B cell (primary cell): ENCODE data around the gene TTC27. TPM values are rescaled to one million over a fixed set of nuclear protein-coding genes. Genes with fewer than 3 reads are reported as not detected.
"Not testable (repeated sequence)": the region's sequence is repeated elsewhere in the genome, so short reads cannot be mapped to it uniquely, and the experiment has no call there.

Source experiments
- ATAC-seq: fragments of 200-7000 bp; cut with Tn5 transposase; one replicate; pipeline ENCODE4 v1.10.0; 2021; ENCODE audit warnings: low read depth, mild to moderate bottlenecking, moderate number of reproducible peaks, moderate library complexity
- CTCF ChIA-PET: fragments of 350-600 bp; sonication (Branson Sonifier 250); formaldehyde crosslinking; loops from one replicate; lab custom pipeline; 2021; ENCODE audit warnings: antibody characterized with exemption, inconsistent platforms; lab: Charles Lee
- POLR2A ChIA-PET: fragments of 350-600 bp; sonication (Branson Sonifier 250); formaldehyde crosslinking; loops from one replicate; lab custom pipeline; 2021; ENCODE audit warnings: antibody characterized with exemption; lab: Charles Lee
- DNase-seq: peaks from one replicate; pipeline ENCODE4 v3.0.0; 2013
- H2AFZ ChIP-seq: 2 replicates; pipeline ENCODE4 v1.6.1; 2012; ENCODE audit warnings: mild to moderate bottlenecking, low read depth, low read length; ENCODE audit not compliant: insufficient read depth, poor library complexity, severe bottlenecking
- H3K27ac ChIP-seq, 2 donors: 1 replicate in 1 of 2; 2 replicates in 1 of 2; pipeline ENCODE4 v1.5.1; 2012 to 2013; ENCODE audit warnings: low read length in 2 of 2, mild to moderate bottlenecking in 2 of 2, moderate library complexity in 1 of 2
- H3K27me3 ChIP-seq, 4 experiments: fragments of 200-600 bp in 1 of 4; sonication (generic) in 1 of 4; replicated peaks in 1 of 4; 1 replicate in 2 of 4; 2 replicates in 2 of 4; pipeline versions ENCODE4 v1.6.1 to v1.7.0; 2013 to 2016; ENCODE audit warnings: low read length in 3 of 4, mild to moderate bottlenecking in 2 of 4, mixed read lengths in 1 of 4, moderate library complexity in 1 of 4; ENCODE audit not compliant: insufficient read depth in 4 of 4, control insufficient read depth in 3 of 4; ENCODE audit errors: control extremely low read depth in 1 of 4
- H3K36me3 ChIP-seq, 2 experiments: replicated peaks in 1 of 2; 1 replicate in 1 of 2; 2 replicates in 1 of 2; pipeline versions ENCODE4 v1.6.1 to v1.7.1; 2013; ENCODE audit warnings: low read length in 1 of 2; ENCODE audit not compliant: insufficient read depth in 2 of 2, control insufficient read depth in 1 of 2; ENCODE audit errors: control extremely low read depth in 1 of 2, extremely low read depth in 1 of 2
- H3K4me1 ChIP-seq, 2 donors: fragments of 200-600 bp in 1 of 2; sonication (generic) in 1 of 2; 1 replicate in 1 of 2; 2 replicates in 1 of 2; pipeline versions ENCODE4 v1.5.1 to v1.6.1; 2013 to 2017; ENCODE audit warnings: low read length in 2 of 2; ENCODE audit not compliant: control insufficient read depth in 2 of 2, insufficient read depth in 2 of 2
- H3K4me2 ChIP-seq: replicated peaks from 2 replicates; pipeline ENCODE3; 2012; ENCODE audit warnings: mild to moderate bottlenecking, low read depth, low read length; ENCODE audit not compliant: poor library complexity, severe bottlenecking
- H3K4me3 ChIP-seq, 5 experiments: fragments of 200-600 bp in 1 of 5; sonication (generic) in 1 of 5; 1 replicate in 3 of 5; 2 replicates in 2 of 5; pipeline versions ENCODE4 v1.5.1 to v1.7.0; 2011 to 2016; ENCODE audit warnings: low read length in 4 of 5, mild to moderate bottlenecking in 4 of 5, low read depth in 2 of 5, control low read depth in 1 of 5, moderate library complexity in 1 of 5; ENCODE audit not compliant: insufficient read depth in 1 of 5; ENCODE audit errors: control extremely low read depth in 1 of 5, extremely low read depth in 1 of 5
- H3K79me2 ChIP-seq: fragments of 200-600 bp; sonication (generic); one replicate; pipeline ENCODE4 v1.6.0; 2016; ENCODE audit warnings: low read length; ENCODE audit not compliant: control insufficient read depth, insufficient read depth
- H3K9ac ChIP-seq: fragments of 200-600 bp; sonication (generic); 2 replicates; pipeline ENCODE4 v1.6.1; 2017; ENCODE audit warnings: mild to moderate bottlenecking, low read length, moderate library complexity
- H3K9me3 ChIP-seq, 3 donors: one replicate each; pipeline versions ENCODE4 v1.6.1 to v1.7.1; 2013; ENCODE audit warnings: low read length in 2 of 3; ENCODE audit not compliant: control insufficient read depth in 2 of 3, insufficient read depth in 1 of 3; ENCODE audit errors: control extremely low read depth in 1 of 3
- H4K20me1 ChIP-seq: 2 replicates; pipeline ENCODE4 v1.6.0; 2012; ENCODE audit warnings: mild to moderate bottlenecking, low read length; ENCODE audit not compliant: insufficient read depth, control insufficient read depth, poor library complexity, severe bottlenecking
- H3K27ac Mint-ChIP-seq: one replicate; pipeline ENCODE4 v1.8.0; 2021; ENCODE audit warnings: mixed read lengths
- H3K27me3 Mint-ChIP-seq: one replicate; pipeline ENCODE4 v1.8.0; 2021; ENCODE audit warnings: mixed read lengths
- H3K4me1 Mint-ChIP-seq: one replicate; pipeline ENCODE4 v1.8.0; 2021; ENCODE audit warnings: mixed read lengths
- H3K4me3 Mint-ChIP-seq: one replicate; pipeline ENCODE4 v1.8.0; 2021; ENCODE audit warnings: mixed read lengths
- H3K9me3 Mint-ChIP-seq: one replicate; pipeline ENCODE4 v1.8.0; 2022; ENCODE audit warnings: mixed read lengths; ENCODE audit not compliant: insufficient read depth
- EZH2 ChIP-seq: IDR thresholded peaks from 2 replicates; pipeline ENCODE4 v1.6.1; 2012; ENCODE audit warnings: borderline replicate concordance, low read depth, mild to moderate bottlenecking, moderate library complexity, low read length; ENCODE audit not compliant: insufficient read depth, poor library complexity, severe bottlenecking
- WGBS: methylation state at CpG from one replicate; pipeline ENCODE4 v1.1.5; 2013; ENCODE audit warnings: missing lambda C conversion rate; ENCODE audit not compliant: insufficient coverage; 5-methylcytosine and 5-hydroxymethylcytosine counted together
- intact Hi-C: fragments of 100-400 bp; cut with micrococcal nuclease; formaldehyde crosslinking; loops from one replicate; pipeline ENCODE4 v1.10.0; 2022
- polyA plus RNA-seq: library from polyadenylated mRNA; depleted of rRNA; stranded (reverse); fragments of >200 nt; gene quantifications from 2 replicates; pipeline ENCODE4 v1.2.3, GENCODE V29; 2012
- total RNA-seq, 2 donors: library from RNA; stranded (reverse); fragments of 120-200 nt in 1 of 2; gene quantifications; 1 replicate in 1 of 2; 2 replicates in 1 of 2; pipeline versions ENCODE4 v1.2.3 to v1.2.4, GENCODE V29; 2013 to 2022
- TF ChIP-seq, protein P1 (sequence below): fragments of 200-600 bp; IDR thresholded peaks from one replicate; pipeline ENCODE4 v1.8.0; 2022; ENCODE audit warnings: antibody characterized with exemption, mild to moderate bottlenecking

TTC27 gene
- total and polyA plus RNA-seq, 2 donors (not counting 1 experiment from before 2014, with no cell fraction given): 22.7 to 28.5 TPM

DNA sequence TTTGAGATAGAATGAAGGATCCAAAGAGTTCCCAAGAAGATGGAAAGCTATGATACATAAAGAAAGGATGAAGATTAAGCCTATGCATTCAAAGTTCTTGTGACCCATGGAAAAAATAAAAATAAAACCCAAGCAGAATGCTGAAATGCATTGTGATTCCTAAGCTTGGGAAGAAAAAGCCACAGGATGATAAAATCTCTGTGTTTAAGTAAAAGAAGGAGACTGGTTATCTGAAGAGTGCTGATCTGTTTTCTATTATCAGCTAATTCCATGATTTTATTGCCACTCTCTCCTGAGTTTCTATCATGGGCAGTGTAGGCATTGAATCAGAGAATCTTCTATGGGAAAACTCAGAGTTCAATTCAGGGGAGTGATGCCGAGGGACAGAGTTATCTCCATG is 215.8 kb downstream of the TTC27 start:
- Histone ChIP-seq H4K20me1 (no peaks in the 10 kb centered on the region), H3K9me3 (peaks cover 0 to 7% (median 0%) of the 10 kb centered on the region in 3 donors), H3K27me3 (peaks cover 0 to 2% (median 0%) of the 10 kb centered on the region in 4 experiments), H3K79me2 (no peaks in the 10 kb centered on the region), H3K36me3 (no peaks in the 10 kb centered on the region), H3K4me2 (no peak overlapping the region), H3K4me3 (no peak overlapping the region), H3K4me1 (peaks cover 0 to 7% of the 10 kb centered on the region in 2 donors), H3K27ac (no peak overlapping the region), H3K9ac (no peak overlapping the region), H2AFZ (no peak overlapping the region)
- no peaks in the 10 kb centered on the region for H3K27me3 Mint-ChIP-seq
- intact Hi-C loops: no loop called here
- no peaks in the 10 kb centered on the region for H3K9me3 Mint-ChIP-seq
- H3K27ac Mint-ChIP-seq: no peak overlapping the region
- DNase-seq (no peak), ATAC-seq (no peak)
- no peak overlapping the region for H3K4me3 Mint-ChIP-seq
- POLR2A ChIA-PET: no interaction called here
- no peak for TF ChIP-seq EZH2
- TF ChIP-seq, protein P1, sequence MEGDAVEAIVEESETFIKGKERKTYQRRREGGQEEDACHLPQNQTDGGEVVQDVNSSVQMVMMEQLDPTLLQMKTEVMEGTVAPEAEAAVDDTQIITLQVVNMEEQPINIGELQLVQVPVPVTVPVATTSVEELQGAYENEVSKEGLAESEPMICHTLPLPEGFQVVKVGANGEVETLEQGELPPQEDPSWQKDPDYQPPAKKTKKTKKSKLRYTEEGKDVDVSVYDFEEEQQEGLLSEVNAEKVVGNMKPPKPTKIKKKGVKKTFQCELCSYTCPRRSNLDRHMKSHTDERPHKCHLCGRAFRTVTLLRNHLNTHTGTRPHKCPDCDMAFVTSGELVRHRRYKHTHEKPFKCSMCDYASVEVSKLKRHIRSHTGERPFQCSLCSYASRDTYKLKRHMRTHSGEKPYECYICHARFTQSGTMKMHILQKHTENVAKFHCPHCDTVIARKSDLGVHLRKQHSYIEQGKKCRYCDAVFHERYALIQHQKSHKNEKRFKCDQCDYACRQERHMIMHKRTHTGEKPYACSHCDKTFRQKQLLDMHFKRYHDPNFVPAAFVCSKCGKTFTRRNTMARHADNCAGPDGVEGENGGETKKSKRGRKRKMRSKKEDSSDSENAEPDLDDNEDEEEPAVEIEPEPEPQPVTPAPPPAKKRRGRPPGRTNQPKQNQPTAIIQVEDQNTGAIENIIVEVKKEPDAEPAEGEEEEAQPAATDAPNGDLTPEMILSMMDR: no peak
- CTCF ChIA-PET: no interaction called here
- WGBS: no CpG with 5 or more reads among the region's 1 CpG
- peaks cover 2% of the 10 kb centered on the region for H3K4me1 Mint-ChIP-seq

DNA sequence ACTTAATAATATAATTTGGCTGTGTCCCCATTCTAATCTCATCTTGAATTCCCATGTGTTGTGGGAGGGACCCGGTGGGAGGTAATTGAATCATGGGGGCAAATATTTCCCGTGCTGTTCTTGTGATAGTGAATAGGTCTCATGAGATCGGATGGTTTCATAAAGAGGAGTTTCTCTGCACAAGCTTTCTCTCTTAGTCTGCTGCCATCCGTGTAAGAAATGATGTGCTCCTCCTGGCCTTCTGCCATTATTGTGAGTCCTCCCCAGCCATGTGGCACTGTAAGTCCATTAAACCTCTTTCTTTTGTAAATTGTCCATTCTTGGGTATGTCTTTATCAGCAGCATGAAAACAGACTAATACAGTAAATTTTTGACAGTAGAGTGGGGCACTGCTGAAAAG is 216.4 kb downstream of the TTC27 start:
- Mint-ChIP-seq H3K4me1 (no peaks in the 10 kb centered on the region), H3K9me3 (no peaks in the 10 kb centered on the region), H3K4me3 (no peak overlapping the region), H3K27me3 (no peaks in the 10 kb centered on the region), H3K27ac (no peak overlapping the region)
- no peak overlapping the region for H3K9ac ChIP-seq
- peaks cover 0 to 7% (median 0%) of the 10 kb centered on the region in 3 donors for H3K9me3 ChIP-seq
- ChIA-PET POLR2A (no interaction called here), CTCF (no interaction called here)
- no peaks in the 10 kb centered on the region for H3K36me3 ChIP-seq
- WGBS: 87% methylated on average over 3 of the region's 4 CpGs
- peaks cover 0 to 2% (median 0%) of the 10 kb centered on the region in 4 experiments for H3K27me3 ChIP-seq
- DNase-seq (no peak), ATAC-seq (no peak)
- no peak overlapping the region for H3K4me2 ChIP-seq
- intact Hi-C loops: no loop called here
- TF ChIP-seq EZH2: no peak
- TF ChIP-seq, protein P1: no peak
- H3K4me1 ChIP-seq: peaks cover 0 to 2% of the 10 kb centered on the region in 2 donors
- H2AFZ ChIP-seq: no peak overlapping the region
- H3K79me2 ChIP-seq: no peaks in the 10 kb centered on the region
- no peaks in the 10 kb centered on the region for H4K20me1 ChIP-seq
- H3K4me3 ChIP-seq: no peak overlapping the region
- H3K27ac ChIP-seq: no peak overlapping the region

DNA sequence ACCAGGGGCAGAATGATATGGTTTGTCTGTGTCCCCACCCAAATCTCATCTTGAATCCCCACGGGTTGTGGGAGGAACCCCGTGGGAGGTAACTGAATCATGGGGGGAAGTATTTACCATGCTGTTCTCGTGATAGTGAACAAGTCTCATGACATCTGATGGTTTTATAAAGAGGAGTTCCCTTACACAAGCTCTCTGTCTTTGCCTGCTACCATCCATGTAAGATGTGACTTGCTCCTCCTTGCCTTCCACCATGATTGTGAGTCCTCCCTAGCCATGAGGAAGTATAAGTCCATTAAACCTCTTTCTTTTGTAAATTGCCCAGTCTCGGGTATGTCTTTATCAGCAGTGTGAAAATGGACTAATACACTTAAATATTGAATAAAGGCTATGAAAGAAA is 218.4 kb downstream of the TTC27 start:
- H3K4me3 ChIP-seq, H3K27ac ChIP-seq, POLR2A ChIA-PET, H3K36me3 ChIP-seq, H3K9me3 Mint-ChIP-seq, H3K9me3 ChIP-seq, H3K4me2 ChIP-seq, H3K4me1 ChIP-seq, H3K9ac ChIP-seq, H3K4me1 Mint-ChIP-seq, H3K27ac Mint-ChIP-seq, H3K27me3 Mint-ChIP-seq, CTCF ChIA-PET, H3K27me3 ChIP-seq, DNase-seq, ATAC-seq, H2AFZ ChIP-seq, H4K20me1 ChIP-seq, H3K4me3 Mint-ChIP-seq, intact Hi-C loops, H3K79me2 ChIP-seq: not testable (repeated sequence)
- WGBS: no CpG with 5 or more reads among the region's 4 CpGs
